ENCODE measurements around the gene HMCN2.

HMCN2 gene

DNA sequence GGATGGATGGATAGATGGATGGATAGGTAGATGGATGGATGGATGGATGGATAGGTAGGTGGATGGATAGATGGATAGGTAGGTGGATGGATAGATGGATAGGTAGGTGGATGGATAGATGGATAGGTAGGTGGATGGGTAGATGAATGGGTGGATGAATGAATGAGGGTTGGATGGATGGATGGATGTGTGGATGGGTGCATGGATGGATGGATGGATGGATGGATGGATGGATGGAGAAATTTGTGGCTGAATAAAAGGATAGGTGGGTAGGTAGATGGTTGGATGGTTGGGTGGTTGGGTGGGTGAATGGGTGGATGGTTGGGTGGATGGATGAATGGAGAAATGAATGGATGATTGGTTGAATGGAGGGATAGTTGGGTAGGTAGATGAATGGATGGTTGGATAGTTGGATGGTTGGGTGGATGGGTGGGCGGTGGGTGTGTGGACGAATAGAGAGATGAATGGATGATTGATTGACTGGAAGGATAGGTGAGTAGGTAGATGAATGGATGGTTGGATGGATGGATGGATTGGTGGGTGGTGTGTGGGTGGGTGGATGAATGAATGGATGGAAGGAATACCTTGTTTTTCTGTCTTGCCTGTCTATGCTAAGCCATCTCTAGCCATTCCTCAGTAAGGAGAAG, 108.2 kb downstream of the HMCN2 start:
- DNase-seq, result no peak

DNA sequence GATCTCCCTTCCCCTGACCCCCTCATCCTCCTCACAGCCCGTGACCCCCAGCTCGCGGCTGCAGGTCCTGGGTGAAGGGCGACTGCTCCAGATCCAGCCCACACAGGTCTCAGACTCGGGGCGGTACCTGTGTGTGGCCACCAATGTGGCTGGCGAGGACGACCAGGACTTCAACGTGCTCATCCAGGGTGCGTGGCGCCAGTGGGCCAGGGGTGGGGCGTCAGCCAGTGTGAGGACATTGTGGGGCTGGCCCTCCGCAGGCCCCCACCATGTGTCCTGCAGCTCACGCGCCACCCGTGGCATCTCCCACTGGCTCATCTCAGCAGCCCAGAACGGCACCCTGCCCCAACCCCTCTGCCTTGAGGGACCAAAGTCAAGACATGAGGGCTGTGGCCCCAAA, 112.1 kb downstream of the HMCN2 start:
- no peak for DNase-seq

DNA sequence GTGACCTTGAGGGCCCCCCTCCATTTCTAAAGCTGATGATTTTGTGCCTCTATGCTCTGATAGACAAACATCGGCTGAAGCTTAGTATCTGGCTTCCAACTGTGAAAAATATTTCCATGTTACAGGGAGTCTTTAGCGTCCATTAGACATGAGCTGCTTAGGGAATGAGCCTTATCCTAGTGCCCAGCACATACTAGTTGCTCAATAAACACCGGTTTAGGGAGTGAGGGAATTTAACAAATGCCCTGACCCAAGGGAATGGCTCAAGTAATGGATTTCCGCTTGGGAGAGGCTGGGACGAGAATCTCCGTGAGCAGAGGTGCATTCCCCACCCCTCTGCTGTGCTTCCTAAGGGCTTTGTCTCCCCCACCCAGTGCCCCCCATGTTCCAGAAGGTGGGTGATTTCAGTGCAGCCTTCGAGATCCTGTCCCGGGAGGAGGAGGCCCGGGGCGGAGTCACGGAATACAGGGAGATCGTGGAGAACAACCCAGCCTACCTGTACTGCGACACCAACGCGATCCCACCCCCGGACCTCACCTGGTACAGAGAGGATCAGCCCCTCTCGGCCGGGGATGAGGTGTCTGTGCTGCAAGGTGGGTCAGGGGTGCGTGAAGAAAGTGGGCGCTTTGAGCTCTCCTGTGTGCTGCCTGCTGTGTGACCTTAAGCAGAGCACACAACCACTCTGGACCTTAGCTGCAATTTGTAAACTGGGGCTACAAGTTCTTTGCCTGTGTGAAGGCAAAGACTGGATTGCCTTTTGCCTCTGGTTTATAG, 113.5 kb downstream of the HMCN2 start:
- DNase-seq, result no peak

DNA sequence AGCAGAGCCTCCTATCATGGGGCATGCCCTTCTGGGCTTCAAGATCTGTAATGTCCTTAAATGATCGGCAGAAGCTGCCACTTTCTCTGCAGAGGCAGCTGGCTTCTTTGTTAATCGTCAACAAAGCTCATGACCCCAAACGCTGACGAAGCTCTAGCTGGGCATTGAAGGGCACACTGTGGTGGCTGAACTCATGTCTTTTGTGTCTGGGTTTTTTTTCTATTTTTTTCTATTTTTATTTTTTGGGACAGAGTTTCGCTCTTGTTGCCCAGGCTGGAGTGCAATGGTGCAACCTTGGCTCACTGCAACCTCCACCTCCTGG, 114.0 kb downstream of the HMCN2 start:
- no peak for DNase-seq

DNA sequence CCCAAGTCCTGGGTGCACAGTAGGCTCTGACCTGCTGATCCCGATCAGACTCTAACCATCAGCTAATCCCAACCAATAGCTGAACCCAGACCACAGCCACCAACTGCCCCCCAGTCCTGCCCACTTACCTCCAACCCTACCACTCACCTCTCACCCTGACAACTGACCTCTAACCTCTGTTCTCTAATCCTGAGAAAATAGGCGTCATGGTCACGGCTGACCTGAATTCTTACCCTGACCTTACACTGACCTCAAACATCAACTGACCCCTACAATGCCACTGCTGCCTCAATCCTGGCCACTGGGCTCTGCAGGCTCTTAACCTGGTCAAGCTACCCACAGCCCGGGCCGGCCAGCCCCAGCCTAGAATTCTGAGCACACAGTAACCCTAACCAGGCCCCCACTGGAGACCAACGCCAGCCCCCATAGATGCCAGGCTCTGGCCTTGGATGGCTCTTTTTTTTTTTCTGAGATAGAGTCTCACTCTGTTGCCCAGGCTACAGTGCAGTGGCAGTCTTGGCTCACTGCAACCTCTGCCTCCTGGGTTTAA, 115.4 kb downstream of the HMCN2 start:
- no peak for DNase-seq

DNA sequence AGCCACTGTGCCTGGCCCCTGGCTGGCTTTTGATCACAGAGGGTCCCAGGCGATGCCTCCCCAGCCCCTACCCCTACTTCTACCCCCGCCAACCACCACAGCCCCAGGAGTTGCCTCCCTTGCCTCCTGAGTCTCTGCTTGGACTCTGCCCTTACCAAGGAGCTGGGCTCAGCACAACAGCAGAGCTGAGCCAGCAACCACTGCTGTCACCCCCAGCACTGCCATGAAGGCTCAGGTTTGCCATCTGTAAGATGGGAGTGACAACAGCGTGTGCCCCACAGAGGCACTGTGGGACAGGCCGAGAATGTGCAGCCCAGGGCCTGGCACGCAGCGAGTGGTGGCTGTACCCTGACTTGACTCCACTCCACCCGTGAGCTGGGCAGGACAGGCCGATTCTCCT, 116.1 kb downstream of the HMCN2 start:
- no peak for DNase-seq

DNA sequence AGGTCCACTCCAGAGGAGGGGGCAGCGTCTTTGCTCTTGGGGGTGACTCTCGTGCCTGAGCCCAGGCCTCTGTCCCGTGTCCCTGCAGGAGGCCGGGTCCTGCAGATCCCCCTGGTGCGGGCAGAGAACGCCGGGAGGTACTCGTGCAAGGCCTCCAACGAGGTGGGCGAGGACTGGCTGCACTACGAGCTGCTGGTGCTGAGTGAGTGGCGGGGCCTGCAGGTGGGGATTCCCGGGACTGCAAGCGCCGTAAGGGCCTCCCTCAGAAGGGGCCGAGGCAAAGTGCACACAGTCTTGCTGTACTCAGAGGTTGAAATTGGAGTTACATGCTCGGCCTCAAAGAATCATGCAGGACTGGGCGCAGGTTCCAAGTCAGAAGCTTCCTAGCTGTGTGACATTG, 116.5 kb downstream of the HMCN2 start:
- no peak for DNase-seq

DNA sequence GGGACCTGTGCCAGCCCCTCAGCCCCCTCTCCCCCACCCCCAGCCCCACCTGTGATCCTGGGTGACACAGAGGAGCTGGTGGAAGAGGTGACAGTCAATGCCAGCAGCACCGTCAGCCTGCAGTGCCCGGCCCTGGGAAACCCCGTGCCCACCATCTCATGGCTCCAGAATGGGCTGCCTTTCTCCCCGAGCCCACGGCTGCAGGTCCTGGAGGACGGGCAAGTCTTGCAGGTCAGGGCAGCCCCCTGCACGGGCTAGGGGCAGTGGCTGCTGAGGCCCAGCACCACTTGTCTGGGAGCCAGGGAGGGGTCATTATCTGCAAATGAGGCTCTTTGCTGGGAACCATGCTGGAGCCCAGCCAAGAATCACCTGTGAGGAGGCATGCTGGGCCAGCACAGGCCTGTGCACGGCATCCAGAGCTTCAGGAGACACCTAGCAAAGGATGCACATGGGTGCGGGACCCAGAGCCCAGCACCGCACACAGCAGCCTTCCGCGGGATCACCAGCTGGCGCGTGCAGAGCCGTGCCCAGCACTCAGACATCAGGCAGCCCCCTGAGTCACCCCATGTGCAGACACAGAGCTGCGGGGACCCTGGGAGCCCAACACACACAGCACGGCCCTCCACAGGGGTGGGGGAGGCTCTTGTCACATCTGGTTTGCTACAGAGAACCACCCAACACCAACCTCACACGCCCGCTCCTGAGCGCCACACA, 117.2 kb downstream of the HMCN2 start:
- no peak for DNase-seq

DNA sequence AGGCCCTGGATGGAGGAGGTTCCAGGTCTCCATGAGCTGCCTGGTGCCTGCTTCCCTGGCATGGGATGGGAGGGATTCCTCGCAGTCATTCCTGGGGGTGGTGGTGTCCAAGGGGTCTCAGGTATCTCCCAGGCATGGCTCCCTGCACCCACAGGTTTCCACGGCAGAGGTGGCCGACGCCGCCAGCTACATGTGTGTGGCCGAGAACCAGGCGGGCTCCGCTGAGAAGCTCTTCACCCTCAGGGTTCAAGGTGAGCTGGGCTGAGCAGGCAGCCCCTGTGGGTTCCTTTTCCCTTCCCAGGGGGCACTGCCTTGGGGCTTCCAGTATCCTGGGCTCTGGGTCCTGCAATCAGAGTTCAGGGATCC, 117.8 kb downstream of the HMCN2 start:
- no peak for DNase-seq

DNA sequence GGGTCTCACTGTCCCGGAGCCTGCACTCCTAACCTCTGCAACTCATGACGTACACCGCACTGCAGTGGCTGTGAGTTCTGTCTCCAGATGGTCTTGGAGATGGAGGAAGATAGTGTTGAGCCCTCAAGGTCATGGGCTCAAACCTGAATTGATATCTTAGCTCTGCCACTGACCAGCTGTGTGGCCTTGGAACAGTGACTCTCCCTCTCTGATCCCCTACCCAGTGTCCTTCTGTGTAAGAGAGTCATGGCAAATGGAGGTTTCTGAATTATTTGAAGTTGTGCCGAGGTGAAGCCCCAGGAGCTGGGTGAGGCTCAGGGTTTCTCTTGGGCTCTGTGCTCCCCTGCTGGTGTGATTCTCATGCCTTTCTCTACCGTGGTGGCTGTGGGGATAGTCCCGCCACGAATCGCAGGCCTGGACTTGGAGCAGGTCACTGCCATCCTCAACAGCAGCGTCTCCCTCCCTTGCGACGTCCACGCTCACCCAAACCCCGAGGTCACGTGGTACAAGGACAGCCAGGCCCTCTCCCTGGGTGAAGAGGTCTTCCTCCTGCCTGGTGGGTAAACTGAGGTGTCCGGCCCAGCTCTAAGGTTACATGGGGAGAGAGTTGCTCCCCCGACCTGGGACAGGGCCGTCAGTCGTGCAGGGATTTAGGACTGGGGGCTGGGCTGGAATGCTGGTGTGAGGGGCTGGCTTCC, 118.6 kb downstream of the HMCN2 start:
- no peak for DNase-seq

DNA sequence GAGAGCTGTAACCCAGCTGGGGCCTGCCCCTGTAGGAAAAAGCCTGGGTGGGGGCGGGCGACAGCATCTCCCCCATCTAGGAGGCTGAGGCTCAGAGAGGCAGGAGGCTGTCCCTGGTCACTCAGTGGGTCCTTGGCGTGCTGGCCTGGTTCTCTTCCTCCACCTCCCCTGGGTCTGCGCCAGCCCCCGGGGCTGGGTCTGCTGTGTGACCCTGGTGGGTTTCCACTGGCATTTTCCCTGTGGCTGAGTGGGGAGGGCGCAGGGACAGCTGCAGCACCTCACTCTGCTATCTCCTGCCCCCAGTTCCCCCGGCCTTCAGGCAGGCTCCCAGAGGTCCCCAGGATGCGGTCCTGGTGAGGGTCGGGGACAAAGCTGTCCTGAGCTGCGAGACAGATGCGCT, 119.7 kb downstream of the HMCN2 start:
- DNase-seq, result no peak

DNA sequence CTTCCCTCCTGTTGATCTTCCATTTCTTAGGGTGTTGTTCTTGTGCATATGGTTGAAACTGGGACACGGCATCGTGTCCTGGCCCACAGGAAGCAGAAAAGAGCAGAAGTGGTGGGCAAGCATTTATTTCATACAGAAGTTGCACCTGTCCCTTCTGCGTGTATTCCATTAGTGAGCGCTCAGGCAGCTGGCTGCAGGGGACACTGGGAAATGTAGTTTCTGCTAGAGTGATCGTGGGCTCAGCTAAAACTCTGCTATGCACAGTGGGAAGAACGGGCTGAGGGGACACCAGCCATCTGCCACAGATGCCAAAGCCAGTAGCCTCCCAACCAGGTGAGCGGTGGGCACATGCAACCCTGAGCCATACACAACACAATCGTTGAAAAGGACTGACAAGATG, 121.8 kb downstream of the HMCN2 start:
- no peak for DNase-seq

DNA sequence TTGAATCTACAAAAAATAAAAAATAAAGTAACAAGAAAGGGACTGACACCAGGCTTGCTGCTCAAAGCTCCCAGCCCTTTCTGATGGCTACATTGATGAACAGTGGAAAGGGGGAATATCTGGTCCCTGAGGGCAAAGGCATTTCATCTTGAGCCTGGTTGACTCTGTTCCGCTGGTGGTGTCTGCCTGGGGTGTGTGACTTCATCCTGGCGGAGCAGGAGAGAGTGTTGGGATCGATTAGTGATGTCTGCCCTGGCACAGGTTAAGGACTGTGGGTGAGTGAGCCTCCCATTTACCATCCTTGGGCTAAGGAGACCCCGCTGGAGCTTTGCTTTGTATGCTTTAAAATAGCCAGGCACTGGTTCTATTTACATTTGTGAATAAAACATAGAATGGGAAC, 122.3 kb downstream of the HMCN2 start:
- DNase-seq, result no peak

DNA sequence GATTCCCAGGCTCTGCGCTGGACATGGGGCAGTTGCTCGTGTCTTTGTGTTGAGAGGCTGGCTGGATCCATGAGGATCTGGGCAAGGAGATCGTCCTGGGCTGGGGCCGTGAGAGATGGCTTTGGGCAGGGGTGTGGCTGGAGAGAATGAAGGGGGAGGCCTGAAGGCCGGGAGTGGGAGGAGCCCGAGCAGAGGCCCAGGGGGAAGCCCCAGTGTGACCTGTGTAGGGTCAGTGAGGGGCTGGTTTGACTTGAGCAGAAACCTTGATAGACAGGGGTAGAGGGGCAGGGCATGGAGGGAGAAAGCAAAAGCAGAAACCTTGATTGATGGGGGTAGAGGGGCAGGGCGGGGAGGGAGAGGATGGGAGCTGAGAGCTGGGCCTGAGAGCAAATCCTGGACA, 124.8 kb downstream of the HMCN2 start:
- DNase-seq, result no peak

DNA sequence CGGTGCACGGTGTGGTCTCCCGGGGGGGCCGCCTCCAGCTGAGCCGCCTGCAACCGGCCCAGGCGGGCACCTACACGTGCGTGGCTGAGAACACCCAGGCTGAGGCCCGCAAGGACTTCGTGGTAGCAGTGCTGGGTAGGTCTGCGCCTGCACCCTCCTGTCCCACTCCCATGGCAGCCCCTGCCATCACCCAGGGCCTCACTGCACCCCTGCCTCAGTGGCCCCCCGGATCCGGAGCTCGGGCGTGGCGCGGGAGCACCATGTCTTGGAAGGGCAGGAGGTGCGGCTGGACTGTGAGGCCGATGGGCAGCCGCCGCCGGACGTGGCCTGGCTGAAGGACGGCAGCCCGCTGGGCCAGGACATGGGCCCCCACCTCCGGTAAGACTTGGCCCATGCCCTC, 125.4 kb downstream of the HMCN2 start:
- no peak for DNase-seq

DNA sequence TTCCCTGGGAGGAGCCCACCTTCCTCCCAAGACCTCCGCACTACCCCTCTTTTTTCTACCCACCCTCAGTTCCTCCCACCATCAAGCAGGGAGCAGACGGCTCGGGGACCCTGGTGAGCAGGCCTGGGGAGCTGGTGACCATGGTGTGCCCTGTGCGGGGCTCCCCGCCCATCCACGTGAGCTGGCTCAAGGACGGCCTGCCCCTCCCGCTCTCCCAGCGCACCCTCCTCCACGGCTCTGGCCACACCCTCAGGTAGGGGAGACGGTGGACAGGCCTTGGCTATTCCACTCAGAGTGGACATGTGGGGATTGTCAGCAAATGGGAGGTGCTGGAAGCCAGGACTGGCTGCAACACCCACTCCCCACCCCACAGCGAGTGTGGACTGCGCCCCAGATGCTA, 126.3 kb downstream of the HMCN2 start:
- DNase-seq, result no peak

DNA sequence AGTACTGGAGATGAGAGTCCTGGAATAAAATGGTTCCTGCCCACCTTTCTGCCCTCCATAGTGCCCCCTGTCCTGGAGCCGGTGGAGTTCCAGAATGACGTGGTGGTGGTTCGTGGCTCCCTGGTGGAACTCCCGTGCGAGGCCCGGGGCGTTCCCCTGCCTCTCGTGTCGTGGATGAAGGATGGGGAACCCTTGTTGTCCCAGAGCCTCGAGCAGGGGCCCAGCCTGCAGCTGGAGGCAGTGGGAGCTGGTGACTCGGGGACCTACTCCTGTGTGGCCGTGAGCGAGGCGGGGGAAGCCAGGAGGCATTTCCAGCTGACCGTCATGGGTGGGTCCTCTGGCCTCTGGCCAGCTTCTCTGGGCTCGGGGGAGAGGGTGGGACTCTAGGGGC, 128.1 kb downstream of the HMCN2 start:
- DNase-seq, result no peak

DNA sequence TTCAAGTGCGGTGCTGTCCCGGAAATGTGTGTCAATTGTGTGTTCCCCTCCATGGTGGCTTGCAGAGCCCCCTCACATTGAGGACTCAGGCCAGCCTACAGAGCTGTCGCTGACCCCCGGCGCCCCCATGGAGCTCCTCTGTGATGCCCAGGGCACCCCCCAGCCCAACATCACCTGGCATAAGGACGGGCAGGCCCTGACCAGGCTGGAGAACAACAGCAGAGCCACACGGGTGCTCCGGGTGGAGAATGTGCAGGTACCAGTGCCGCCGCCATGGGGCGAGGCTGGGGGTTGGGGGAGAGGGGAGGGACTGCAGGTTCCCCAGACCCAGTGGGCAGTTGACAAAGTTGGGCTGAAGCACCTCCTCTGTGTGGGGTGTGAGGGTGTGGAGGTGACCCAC, 128.8 kb downstream of the HMCN2 start:
- no peak for DNase-seq

DNA sequence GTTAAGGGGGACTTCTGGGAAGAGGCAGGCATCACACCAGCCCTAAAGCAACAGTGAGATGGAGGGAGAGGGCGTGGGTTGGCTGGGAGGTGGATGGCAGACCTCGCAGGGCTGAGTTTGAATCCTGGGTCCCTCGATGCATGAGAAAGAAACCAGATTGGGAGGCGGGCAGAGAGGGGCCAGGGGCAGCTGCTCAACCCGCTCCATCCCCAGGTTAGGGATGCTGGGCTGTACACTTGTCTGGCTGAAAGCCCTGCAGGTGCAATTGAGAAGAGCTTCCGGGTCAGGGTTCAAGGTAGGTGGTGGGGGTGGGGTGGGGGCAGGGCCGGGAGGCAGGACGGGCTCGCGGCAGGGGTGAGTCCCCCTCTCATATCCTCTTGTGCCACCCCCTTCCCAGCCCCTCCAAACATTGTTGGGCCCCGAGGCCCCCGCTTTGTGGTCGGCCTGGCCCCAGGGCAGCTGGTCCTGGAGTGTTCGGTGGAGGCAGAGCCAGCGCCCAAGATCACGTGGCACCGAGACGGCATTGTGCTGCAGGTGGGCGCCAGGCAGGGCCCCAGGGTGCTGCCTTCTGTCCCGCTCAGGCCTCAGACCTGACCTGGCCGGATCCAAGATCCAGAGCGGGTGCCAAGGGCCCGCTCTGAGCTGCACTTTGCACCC, 129.4 kb downstream of the HMCN2 start:
- no peak for DNase-seq

DNA sequence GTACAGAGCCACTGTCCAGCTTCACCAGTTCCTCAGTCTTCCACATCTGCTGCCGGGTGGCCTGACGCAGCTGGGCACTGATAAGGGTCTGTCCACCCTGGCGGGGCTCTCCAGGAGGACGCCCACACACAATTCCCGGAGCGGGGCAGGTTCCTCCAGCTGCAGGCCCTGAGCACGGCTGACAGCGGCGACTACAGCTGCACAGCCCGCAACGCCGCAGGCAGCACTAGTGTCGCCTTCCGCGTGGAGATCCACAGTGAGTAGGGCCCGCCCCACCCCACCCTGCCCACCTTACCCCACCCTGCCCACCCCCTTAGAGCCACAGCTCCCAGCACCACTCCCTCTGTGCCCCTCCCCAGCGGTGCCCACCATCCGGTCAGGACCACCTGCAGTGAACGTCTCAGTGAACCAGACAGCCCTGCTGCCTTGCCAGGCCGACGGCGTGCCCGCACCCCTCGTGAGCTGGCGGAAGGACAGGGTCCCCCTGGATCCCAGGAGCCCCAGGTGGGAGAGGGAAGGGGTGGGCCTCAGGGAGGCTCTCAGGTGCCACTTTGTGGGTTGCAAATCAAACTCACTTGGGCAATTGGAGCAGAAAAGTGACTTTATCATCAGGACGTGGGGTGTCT, 130.4 kb downstream of the HMCN2 start:
- no peak for DNase-seq

DNA sequence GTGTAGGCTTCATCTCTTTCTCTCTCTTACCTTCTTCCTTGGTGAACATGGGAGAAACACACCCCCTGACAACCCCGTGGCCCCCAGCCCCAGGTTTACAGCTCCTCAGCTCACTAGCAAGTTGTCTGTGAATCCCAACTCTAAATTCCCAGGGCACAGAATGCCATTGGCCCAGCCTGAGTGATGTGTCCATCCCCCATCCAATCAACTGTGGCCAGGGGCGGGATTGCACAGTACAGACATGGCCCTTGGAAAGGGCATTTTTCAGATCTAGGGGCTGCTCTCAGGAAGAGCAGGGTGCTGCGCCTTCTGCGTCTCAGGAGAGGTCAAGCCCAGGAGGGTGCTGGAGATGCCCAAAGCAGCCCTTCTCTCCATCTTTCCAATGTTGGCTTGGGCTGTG, 131.0 kb downstream of the HMCN2 start:
- no peak for DNase-seq

DNA sequence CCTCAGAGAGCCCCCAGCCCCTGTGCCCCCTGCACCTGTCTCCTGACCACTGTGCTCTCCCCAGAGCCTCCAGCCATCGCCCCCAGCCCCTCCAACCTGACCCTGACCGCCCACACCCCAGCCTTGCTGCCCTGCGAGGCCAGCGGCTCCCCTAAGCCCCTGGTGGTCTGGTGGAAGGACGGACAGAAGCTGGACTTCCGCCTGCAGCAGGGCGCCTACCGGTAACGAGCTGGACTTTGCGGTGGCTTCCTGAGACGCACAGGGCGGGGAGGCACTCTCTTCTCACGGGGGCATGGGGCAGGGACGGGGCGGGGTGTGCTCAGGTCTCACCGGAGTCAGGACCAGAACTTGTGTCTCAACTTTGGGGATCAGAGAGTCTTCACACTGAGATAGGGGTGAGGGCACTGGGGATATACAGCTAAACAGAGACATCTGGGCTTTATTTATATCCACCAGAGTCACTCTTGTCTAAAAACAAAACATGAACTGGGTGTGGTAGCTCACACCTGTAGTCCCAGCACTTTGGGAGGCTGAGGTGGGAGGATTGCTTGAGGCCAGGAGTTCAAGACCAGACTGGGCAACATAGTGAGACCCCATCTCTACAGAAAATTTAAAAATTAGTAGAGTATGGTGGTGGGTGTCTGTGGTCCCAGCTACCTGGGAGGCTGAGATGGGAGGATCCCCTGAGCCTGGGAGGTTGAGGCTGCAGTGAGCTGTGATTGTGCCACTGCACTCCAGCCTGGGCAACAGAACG, 133.1 kb downstream of the HMCN2 start:
- no peak for DNase-seq
